H1 (cell line): ENCODE data around the gene TPT1. TPM values are rescaled to one million over a fixed set of nuclear protein-coding genes. Genes with fewer than 3 reads are reported as not detected.
A peak's percentile ranks its signal among the peaks of the same experiment; 100 is the strongest.

ENCODE experiments used
- CTCF ChIA-PET: fragments of 300-600 bp; sonication (Branson Sonifier 250); formaldehyde crosslinking; loops from one replicate; lab custom pipeline; 2021; ENCODE audit not compliant: partially characterized antibody; lab: Charles Lee
- POLR2A ChIA-PET: fragments of 300-600 bp; sonication (Branson Sonifier 250); formaldehyde crosslinking; loops from one replicate; lab custom pipeline; 2021; ENCODE audit warnings: inconsistent platforms; ENCODE audit not compliant: partially characterized antibody; lab: Charles Lee
- DNase-seq, 2 experiments: peaks; one replicate each; pipeline versions ENCODE4 v3.0.0 to v3.0.0-alpha.2; 2010 to 2022; ENCODE audit warnings: low spot score in 2 of 2, low read depth in 1 of 2, mixed read lengths in 1 of 2
- FAIRE-seq: peaks from 2 replicates; lab custom pipeline; 2011; peaks lifted over from hg19 to GRCh38; lab: Jason Lieb, UNC
- H2AFZ ChIP-seq: 2 replicates; pipeline ENCODE4 v1.8.1; 2012; ENCODE audit warnings: low read length, inconsistent platforms
- H2AK5ac ChIP-seq: 2 replicates; pipeline ENCODE4 v1.6.1; 2013; ENCODE audit warnings: low read depth, low read length
- H2BK120ac ChIP-seq: replicated peaks from 2 replicates; pipeline ENCODE3; 2013; ENCODE audit warnings: low read depth, low read length, inconsistent platforms
- H2BK12ac ChIP-seq: 2 replicates; pipeline ENCODE4 v1.6.1; 2013; ENCODE audit warnings: low read depth, low read length
- H2BK15ac ChIP-seq: 2 replicates; pipeline ENCODE4 v1.6.1; 2013; ENCODE audit warnings: low read length
- H2BK20ac ChIP-seq: 2 replicates; pipeline ENCODE4 v1.6.1; 2013; ENCODE audit warnings: low read length
- H2BK5ac ChIP-seq: 2 replicates; pipeline ENCODE4 v1.6.1; 2013; ENCODE audit warnings: low read depth, low read length
- H3K14ac ChIP-seq: 2 replicates; pipeline ENCODE4 v1.6.1; 2013; ENCODE audit warnings: inconsistent platforms; ENCODE audit not compliant: insufficient read length
- H3K18ac ChIP-seq: 2 replicates; pipeline ENCODE4 v1.6.1; 2013; ENCODE audit warnings: low read length; ENCODE audit errors: extremely low read depth
- H3K23ac ChIP-seq: 2 replicates; pipeline ENCODE4 v1.6.1; 2013; ENCODE audit warnings: inconsistent platforms; ENCODE audit not compliant: insufficient read length
- H3K23me2 ChIP-seq: 2 replicates; pipeline ENCODE4 v1.6.1; 2013; ENCODE audit warnings: low read depth, low read length
- H3K27ac ChIP-seq: 2 replicates; pipeline ENCODE4 v1.6.1; 2011; ENCODE audit warnings: low read depth, low read length, inconsistent platforms
- H3K27me3 ChIP-seq, 4 experiments: replicated peaks in 1 of 4; 1 replicate in 1 of 4; 2 replicates in 3 of 4; pipeline versions ENCODE4 v1.6.1 to v1.8.1; 2011 to 2013; ENCODE audit warnings: low read length in 3 of 4, mild to moderate bottlenecking in 3 of 4, inconsistent platforms in 2 of 4, mixed read lengths in 2 of 4, moderate library complexity in 1 of 4; ENCODE audit not compliant: control insufficient read depth in 3 of 4, insufficient read depth in 3 of 4; ENCODE audit errors: extremely low read depth in 1 of 4
- H3K36me3 ChIP-seq, 4 experiments: 2 replicates each; pipeline versions ENCODE4 v1.6.1 to v1.8.1; 2011 to 2013; ENCODE audit warnings: mild to moderate bottlenecking in 4 of 4, low read length in 3 of 4, moderate library complexity in 2 of 4, control low read depth in 1 of 4, inconsistent platforms in 1 of 4; ENCODE audit not compliant: insufficient read depth in 4 of 4, control insufficient read depth in 2 of 4
- H3K4ac ChIP-seq: replicated peaks from 2 replicates; pipeline ENCODE3; 2013; ENCODE audit warnings: low read length, low read depth, mixed read lengths, inconsistent platforms; ENCODE audit not compliant: insufficient read length
- H3K4me1 ChIP-seq, 4 experiments: replicated peaks in 1 of 4; 1 replicate in 1 of 4; 2 replicates in 3 of 4; pipeline versions ENCODE4 v1.6.1 to v1.8.1; 2011 to 2013; ENCODE audit warnings: low read length in 3 of 4, inconsistent platforms in 2 of 4, mixed read lengths in 1 of 4; ENCODE audit not compliant: insufficient read depth in 4 of 4, control insufficient read depth in 3 of 4
- H3K4me2 ChIP-seq, 2 experiments: 2 replicates each; pipeline versions ENCODE4 v1.6.1 to v1.8.1; 2011 to 2013; ENCODE audit warnings: low read depth in 2 of 2, low read length in 2 of 2, control low read depth in 1 of 2, inconsistent platforms in 1 of 2, mild to moderate bottlenecking in 1 of 2; ENCODE audit not compliant: insufficient read depth in 1 of 2
- H3K4me3 ChIP-seq, 4 experiments: fragments of 200-600, 300-600 bp in 1 of 4; sonication (generic), shearing (Covaris generic), sonication (Bioruptor Twin) in 1 of 4; 2 replicates each; pipeline versions ENCODE4 v1.5.1 to v1.8.1; 2011 to 2016; ENCODE audit warnings: low read length in 4 of 4, low read depth in 3 of 4, control low read depth in 2 of 4, inconsistent platforms in 2 of 4, mild to moderate bottlenecking in 2 of 4, mixed read lengths in 1 of 4, moderate library complexity in 1 of 4; ENCODE audit not compliant: insufficient read depth in 2 of 4; ENCODE audit errors: extremely low read depth in 1 of 4
- H3K56ac ChIP-seq: replicated peaks from 2 replicates; pipeline ENCODE3; 2013; ENCODE audit warnings: low read depth, mild to moderate bottlenecking, mixed read lengths, low read length, inconsistent platforms; ENCODE audit not compliant: insufficient read length
- H3K79me1 ChIP-seq: 2 replicates; pipeline ENCODE4 v1.6.1; 2013; ENCODE audit warnings: low read depth, low read length, control low read depth
- H3K79me2 ChIP-seq, 2 experiments: 2 replicates each; pipeline versions ENCODE4 v1.6.1 to v1.8.1; 2012 to 2013; ENCODE audit warnings: low read length in 2 of 2, mild to moderate bottlenecking in 2 of 2, inconsistent platforms in 1 of 2; ENCODE audit not compliant: insufficient read depth in 2 of 2, control insufficient read depth in 1 of 2
- H3K9ac ChIP-seq, 4 experiments: replicated peaks in 1 of 4; 1 replicate in 1 of 4; 2 replicates in 3 of 4; pipeline versions ENCODE4 v1.6.1 to v1.8.1; 2011 to 2013; ENCODE audit warnings: low read depth in 3 of 4, low read length in 3 of 4, control low read depth in 2 of 4, mild to moderate bottlenecking in 2 of 4, moderate library complexity in 2 of 4, inconsistent platforms in 1 of 4; ENCODE audit errors: extremely low read depth in 1 of 4
- H3K9me3 ChIP-seq, 2 experiments: 2 replicates each; pipeline versions ENCODE4 v1.6.1 to v1.8.1; 2012 to 2013; ENCODE audit warnings: mild to moderate bottlenecking in 2 of 2, moderate library complexity in 2 of 2, control low read depth in 1 of 2, inconsistent platforms in 1 of 2, low read depth in 1 of 2, low read length in 1 of 2, mixed read lengths in 1 of 2; ENCODE audit not compliant: insufficient read depth in 2 of 2
- H4K20me1 ChIP-seq, 2 experiments: replicated peaks in 1 of 2; 2 replicates each; pipeline versions ENCODE3 to v1.8.1; 2011 to 2013; ENCODE audit warnings: inconsistent platforms in 2 of 2, low read length in 2 of 2, mild to moderate bottlenecking in 1 of 2; ENCODE audit not compliant: insufficient read depth in 2 of 2, control insufficient read depth in 1 of 2
- H4K5ac ChIP-seq: 2 replicates; pipeline ENCODE4 v1.6.1; 2013; ENCODE audit warnings: low read length, low read depth, mixed read lengths, inconsistent platforms; ENCODE audit not compliant: insufficient read length
- H4K8ac ChIP-seq: 2 replicates; pipeline ENCODE4 v1.8.0; 2013; ENCODE audit warnings: mild to moderate bottlenecking, moderate library complexity, low read length, inconsistent platforms; ENCODE audit not compliant: insufficient read depth; ENCODE audit errors: extremely low read depth
- H4K91ac ChIP-seq: replicated peaks from 2 replicates; pipeline ENCODE3; 2013; ENCODE audit warnings: low read length, mixed read lengths, inconsistent platforms; ENCODE audit not compliant: insufficient read length
- EP300 ChIP-seq, 2 experiments: IDR thresholded peaks; 1 replicate in 1 of 2; 2 replicates in 1 of 2; pipeline ENCODE4 v1.6.1; 2011 to 2012; ENCODE audit warnings: low read depth in 2 of 2, low read length in 2 of 2, mild to moderate bottlenecking in 2 of 2, borderline replicate concordance in 1 of 2, inconsistent platforms in 1 of 2, moderate library complexity in 1 of 2
- JUN ChIP-seq: IDR thresholded peaks from 2 replicates; pipeline ENCODE4 v1.6.1; 2011; ENCODE audit warnings: low read depth, mild to moderate bottlenecking, improper control_type of control experiment, low read length
- KDM4A ChIP-seq: IDR thresholded peaks from one replicate; pipeline ENCODE4 v1.7.1; 2012; ENCODE audit warnings: low read depth, mild to moderate bottlenecking, moderate library complexity, low read length, inconsistent platforms; ENCODE audit not compliant: severe bottlenecking
- MAFK ChIP-seq: IDR thresholded peaks from 2 replicates; pipeline ENCODE4 v1.6.1; 2012; ENCODE audit warnings: low read depth, mild to moderate bottlenecking, improper control_type of control experiment, low read length
- SP4 ChIP-seq: IDR thresholded peaks from 2 replicates; pipeline ENCODE4 v1.6.1; 2012; ENCODE audit warnings: low read length, inconsistent platforms
- TCF12 ChIP-seq: IDR thresholded peaks from 2 replicates; pipeline ENCODE4 v1.6.1; 2011; ENCODE audit warnings: low read depth, mild to moderate bottlenecking, low read length
- TEAD4 ChIP-seq: IDR thresholded peaks from 2 replicates; pipeline ENCODE4 v1.6.1; 2012; ENCODE audit warnings: low read depth, low read length, inconsistent platforms, mixed read lengths
- WGBS, 2 experiments: shearing (Covaris generic) in 1 of 2; methylation state at CpG; one replicate each; pipeline versions ENCODE4 v1.1.6 to v1.1.7; 2013 to 2015; ENCODE audit warnings: low lambda C conversion rate in 2 of 2, mixed read lengths in 2 of 2, inconsistent platforms in 1 of 2, low coverage in 1 of 2, missing lambda C conversion rate in 1 of 2; ENCODE audit not compliant: insufficient replicate concordance in 2 of 2, insufficient coverage in 1 of 2, insufficient read length in 1 of 2; ENCODE audit errors: extremely low coverage in 1 of 2, missing lambda C conversion rate in 1 of 2; 5-methylcytosine and 5-hydroxymethylcytosine counted together
- polyA plus RNA-seq, 7 experiments: library from polyadenylated mRNA; depleted of rRNA in 3 of 7; stranded (reverse) in 5 of 7; unstranded in 2 of 7; fragments of >200 nt in 5 of 7; fragments of 200-250 nt in 2 of 7; gene quantifications; 1 replicate in 5 of 7; 2 replicates in 1 of 7; 4 replicates in 1 of 7; pipeline versions ENCODE4 v1.2.1 to v1.2.3, GENCODE V29; 2011 to 2013; ENCODE audit warnings: missing spikeins in 2 of 7, mixed read lengths in 2 of 7
- total RNA-seq: library from RNA; stranded (reverse); fragmentation: NEBNext Ultra II Directional; extraction: Animal tissue kit (Norgen Biotek cat#: 25700); gene quantifications from 2 replicates; pipeline ENCODE4 v1.2.1, GENCODE V29; 2021
- TF ChIP-seq, protein P1 (sequence below): IDR thresholded peaks from 2 replicates; pipeline ENCODE4 v1.6.1; 2012; ENCODE audit warnings: inconsistent platforms
- TF ChIP-seq, protein P2 (sequence below): IDR thresholded peaks from 2 replicates; pipeline ENCODE4 v1.6.1; 2011; ENCODE audit warnings: low read depth, mild to moderate bottlenecking, low read length; ENCODE audit not compliant: insufficient read depth

TPT1 gene
- total and polyA plus RNA-seq, 2 of the 8 experiments (the other 6 are each of a cell fraction or from before 2014, with no cell fraction given), result 2,245 to 2,279 TPM

DNA sequence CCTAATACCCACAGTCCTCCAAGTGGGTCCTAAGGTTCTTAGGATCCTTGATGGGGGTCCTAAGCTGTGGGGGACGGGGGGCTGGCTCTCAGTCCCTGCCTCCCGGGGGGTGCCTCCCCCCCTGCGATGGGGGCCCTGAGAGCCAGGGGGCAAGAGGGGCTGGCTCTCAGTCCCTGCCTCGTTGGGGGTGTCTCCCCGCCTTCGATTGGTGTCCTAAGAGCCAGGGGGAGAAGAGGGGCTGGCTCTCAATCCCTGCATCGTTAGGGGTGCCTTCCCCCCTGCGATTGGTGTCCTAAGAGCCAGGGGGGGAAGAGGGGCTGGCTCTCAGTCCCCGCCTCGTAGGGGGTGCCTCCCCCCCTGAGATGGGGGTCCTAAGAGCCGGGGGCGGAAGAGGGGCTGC, 40.2 kb upstream of the TPT1 start:
- H3K4ac ChIP-seq, result no peak overlapping the region
- peak overlapping the region; percentile 25; the same call in 1 of the 2 replicates for H4K8ac ChIP-seq
- no peaks in the 10 kb centered on the region for H4K20me1 ChIP-seq
- no peak overlapping the region for H2AK5ac ChIP-seq
- no peak overlapping the region for H4K5ac ChIP-seq
- no peak overlapping the region for H3K56ac ChIP-seq
- H3K27ac ChIP-seq, result no peak overlapping the region
- no peak for DNase-seq
- ChIA-PET POLR2A (interaction anchor here (0.7 kb wide), 1 partner anchor 274 kb away, joined by 4 read pairs; no protein-coding TSS in a partner anchor), CTCF (no interaction called here)
- H3K79me1 ChIP-seq, result no peaks in the 10 kb centered on the region
- no peak overlapping the region for H2BK120ac ChIP-seq
- no peak for FAIRE-seq
- no peaks in the 10 kb centered on the region for H3K23me2 ChIP-seq
- no peak overlapping the region for H3K14ac ChIP-seq
- H2BK12ac ChIP-seq, result no peak overlapping the region
- no peak overlapping the region for H4K91ac ChIP-seq
- no peaks in the 10 kb centered on the region for H3K79me2 ChIP-seq
- H3K36me3 ChIP-seq, result peaks cover 0 to 5% (median 2%) of the 10 kb centered on the region in 4 experiments; a peak in 2 of 8 replicates
- H2BK15ac ChIP-seq, result no peak overlapping the region
- no peak overlapping the region for H3K9ac ChIP-seq
- no peaks in the 10 kb centered on the region for H3K4me1 ChIP-seq
- H3K23ac ChIP-seq, result no peak overlapping the region
- no peaks in the 10 kb centered on the region for H3K9me3 ChIP-seq
- H3K4me2 ChIP-seq, result no peak overlapping the region
- H2AFZ ChIP-seq, result no peak overlapping the region
- no peaks in the 10 kb centered on the region; a peak in 1 of 7 replicates for H3K27me3 ChIP-seq
- no peak overlapping the region for H3K4me3 ChIP-seq
- no peak overlapping the region for H3K18ac ChIP-seq
- H2BK20ac ChIP-seq, result no peak overlapping the region
- no CpG with 5 or more reads among the region's 12 CpGs for WGBS, 2 experiments
- no peak overlapping the region for H2BK5ac ChIP-seq
- TF ChIP-seq TCF12 (no peak), EP300 (IDR thresholded peaks at IDR 0.05; ENCODE audit: borderline replicate concordance in 1 of 2, low read depth in 2 of 2, low read length in 2 of 2) (no peak), TEAD4 (no peak), KDM4A (no peak), JUN (no peak), MAFK (no peak), SP4 (no peak)
- TF ChIP-seq, protein P1, sequence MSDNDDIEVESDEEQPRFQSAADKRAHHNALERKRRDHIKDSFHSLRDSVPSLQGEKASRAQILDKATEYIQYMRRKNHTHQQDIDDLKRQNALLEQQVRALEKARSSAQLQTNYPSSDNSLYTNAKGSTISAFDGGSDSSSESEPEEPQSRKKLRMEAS, result no peak
- TF ChIP-seq, protein P2, sequence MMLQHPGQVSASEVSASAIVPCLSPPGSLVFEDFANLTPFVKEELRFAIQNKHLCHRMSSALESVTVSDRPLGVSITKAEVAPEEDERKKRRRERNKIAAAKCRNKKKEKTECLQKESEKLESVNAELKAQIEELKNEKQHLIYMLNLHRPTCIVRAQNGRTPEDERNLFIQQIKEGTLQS, result no peak
